NOMO-1 treated with DMSO at 0.1 percent for 48 hours (cell line): ENCODE data around the gene LRIT3.

Source experiments
- DNase-seq: peaks from one replicate; lab custom pipeline; 2025; ENCODE audit not compliant: unreplicated experiment; lab: John Stamatoyannopoulos, UW

Gene LRIT3

GRCh38 chr4:109847896-109848442 is at the start of gene LRIT3:
LRIT3 (plus strand) TSS chr4:109848107; CDS start chr4:109848202, 95 bp downstream.
- no peak for DNase-seq

DNA sequence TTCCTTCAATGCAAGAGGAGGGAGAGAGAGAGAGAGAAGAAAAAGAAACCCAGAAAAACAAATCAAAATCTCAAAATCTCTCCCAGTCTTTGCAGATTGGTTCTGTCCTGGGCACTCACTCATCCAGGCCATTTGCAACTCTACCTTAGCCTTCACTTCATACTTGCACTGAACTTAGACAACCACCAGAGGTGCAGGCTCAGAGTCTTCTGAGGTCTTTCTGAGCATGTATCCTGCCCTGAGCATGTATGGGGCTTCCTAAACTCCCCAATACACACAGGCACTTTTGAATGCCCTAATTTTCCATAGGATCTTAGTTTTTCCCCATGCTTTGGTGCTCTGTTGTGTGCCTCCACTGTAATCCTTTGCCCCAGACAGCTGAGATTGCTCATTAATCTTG is 49.0 kb upstream of the LRIT3 start:
- DNase-seq, result no peak

GRCh38 chr4:109801099-109801789 is 46.7 kb upstream of the LRIT3 start:
- no peak for DNase-seq

DNA sequence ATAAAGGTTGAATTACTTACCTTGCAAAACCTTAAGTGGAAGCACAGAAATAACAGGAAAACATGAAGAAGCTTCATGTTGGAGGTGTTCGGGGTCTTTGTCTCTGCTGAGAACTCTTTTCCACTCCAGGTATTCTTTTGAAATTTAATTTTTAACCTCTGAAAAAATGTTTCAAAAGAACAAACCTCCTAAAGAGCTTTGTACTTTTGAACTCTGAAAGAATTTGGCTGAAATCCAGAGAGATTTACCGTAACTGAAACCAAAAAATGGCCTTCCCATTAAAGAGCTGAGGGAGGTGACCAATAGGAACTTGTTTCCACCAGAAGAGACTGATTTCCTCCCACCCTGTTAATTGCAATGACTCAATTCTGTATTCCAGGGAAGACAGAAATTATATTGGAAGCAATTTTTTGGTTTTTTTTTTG is 46.0 kb upstream of the LRIT3 start, which contains the start of gene CFI:
TSS of gene CFI (minus strand) at position 105 of the 425 bp plus-strand sequence. CDS start at position 77, 28 bp downstream.
- no peak for DNase-seq

- DNase-seq, result peak; percentile 28
Observed at GRCh38 chr4:109803924-109804571, 43.9 kb upstream of the LRIT3 start.

DNA sequence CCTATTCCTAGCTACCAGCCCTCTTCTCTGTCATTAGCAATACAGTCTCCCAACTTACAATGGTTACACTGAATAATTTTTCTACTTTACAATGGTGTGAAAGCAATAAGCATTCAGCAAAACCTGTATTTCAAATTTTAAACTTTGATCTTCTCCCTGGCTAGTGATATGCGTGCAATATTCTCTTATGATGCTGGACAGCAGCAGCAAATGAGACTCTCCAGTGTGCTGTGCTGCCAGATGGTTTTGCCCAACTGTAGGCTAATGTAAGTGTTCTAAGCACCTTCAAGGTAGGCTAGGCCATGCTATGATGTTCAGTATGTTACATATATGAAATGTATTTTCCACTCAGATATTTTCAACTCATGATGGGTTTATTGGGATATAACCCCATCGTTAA is 38.3 kb upstream of the LRIT3 start:
- no peak for DNase-seq

DNA sequence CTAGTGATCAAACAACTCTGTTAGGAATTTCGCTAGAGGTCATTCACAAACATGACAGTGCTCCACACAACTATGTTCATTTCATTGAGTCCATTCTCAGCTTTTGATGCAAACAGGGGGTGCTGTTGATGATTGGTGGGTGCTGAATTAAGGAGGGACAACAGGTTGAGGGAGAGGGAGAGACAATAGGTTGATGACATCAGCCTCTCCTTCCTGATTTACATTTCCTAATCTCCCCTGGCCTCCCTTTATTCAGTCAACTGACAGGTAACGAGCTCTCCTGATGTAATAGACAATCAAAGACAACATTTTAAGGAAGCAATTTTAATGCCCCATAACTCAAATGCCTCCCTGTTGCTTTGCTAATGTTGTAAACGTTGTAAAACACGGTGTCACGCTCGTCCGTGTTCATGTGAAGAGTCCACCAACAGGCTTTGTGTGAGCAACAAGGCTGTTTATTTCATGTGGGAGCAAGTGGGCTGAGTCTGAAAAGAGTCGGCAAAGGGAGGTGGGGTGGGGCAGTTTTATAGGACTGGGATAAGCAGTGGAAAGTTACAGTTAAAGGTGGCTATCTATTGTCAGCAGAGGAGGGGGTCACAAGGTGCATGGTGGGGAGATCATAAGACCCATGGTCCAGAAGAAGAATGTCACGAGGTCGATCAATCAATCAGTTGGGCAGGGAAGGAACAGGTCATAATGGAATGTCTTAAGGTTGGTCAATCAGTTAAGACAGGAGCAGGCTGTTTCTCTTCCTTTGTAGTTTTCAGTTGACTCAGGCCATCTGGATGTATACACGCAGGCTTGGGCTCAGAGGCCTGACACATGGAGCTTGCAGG is 37.1 kb upstream of the LRIT3 start:
- DNase-seq, result peak; percentile 32

GRCh38 chr4:109811707-109812106 is 36.2 kb upstream of the LRIT3 start:
- DNase-seq, result peak; percentile 53

GRCh38 chr4:109815151-109816081 is 32.5 kb upstream of the LRIT3 start, which contains the start of gene GAR1:
GAR1 (plus strand) TSS chr4:109815762; CDS start chr4:109816165, 403 bp downstream.
- DNase-seq, result peak; percentile 96

GRCh38 chr4:109816082-109816442 is 31.8 kb upstream of the LRIT3 start:
- DNase-seq, result no peak

GRCh38 chr4:109816894-109817293 is 31.0 kb upstream of the LRIT3 start:
- DNase-seq, result no peak

GRCh38 chr4:109818268-109818667 is 29.6 kb upstream of the LRIT3 start:
- no peak for DNase-seq

GRCh38 chr4:109820563-109820962 is 27.3 kb upstream of the LRIT3 start:
- DNase-seq, result no peak

DNA sequence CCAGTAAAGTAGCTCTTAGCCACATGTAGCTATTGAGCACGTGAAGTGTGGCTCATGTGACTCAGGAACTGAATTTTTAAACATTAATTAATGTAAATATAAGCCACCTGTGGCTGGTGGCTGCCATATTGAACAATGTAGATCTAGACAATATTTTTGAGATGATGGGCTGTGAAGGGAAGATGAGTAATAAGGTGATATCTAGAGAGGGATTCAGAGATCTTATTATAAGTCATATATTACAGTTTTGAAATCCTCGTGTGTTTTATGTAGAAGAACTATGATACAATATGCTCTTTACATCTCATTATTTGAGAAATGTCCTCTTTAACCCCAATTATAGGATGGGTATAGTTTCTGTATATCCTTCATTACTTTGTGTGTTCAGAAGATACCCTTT is 26.7 kb upstream of the LRIT3 start:
- no peak for DNase-seq

- peak; percentile 26 for DNase-seq
Observed at GRCh38 chr4:109826719-109827118, 21.2 kb upstream of the LRIT3 start.

GRCh38 chr4:109827672-109828071 is 20.2 kb upstream of the LRIT3 start, which contains the start of gene RRH:
RRH (plus strand) TSS chr4:109827972; CDS start chr4:109828028, 56 bp downstream.
- DNase-seq, result no peak

DNA sequence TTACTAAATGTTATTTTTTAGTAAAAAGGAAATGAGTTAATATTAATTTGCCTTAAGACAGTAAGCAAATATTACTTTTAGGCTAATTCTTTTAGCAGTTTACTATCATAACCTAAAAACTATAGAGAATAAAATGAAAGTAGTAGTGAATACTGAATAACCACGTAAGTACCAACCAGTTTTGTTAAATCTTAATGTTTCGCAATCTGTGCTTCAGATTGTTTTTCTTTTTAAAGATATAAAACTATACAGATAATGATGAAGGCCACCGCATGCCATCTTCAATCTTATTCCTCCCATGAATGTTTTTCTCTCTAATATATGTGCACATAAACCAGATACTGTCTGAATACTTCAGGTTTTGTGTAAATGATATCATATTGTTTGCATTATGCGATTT is 14.2 kb upstream of the LRIT3 start:
- DNase-seq, result no peak

DNA sequence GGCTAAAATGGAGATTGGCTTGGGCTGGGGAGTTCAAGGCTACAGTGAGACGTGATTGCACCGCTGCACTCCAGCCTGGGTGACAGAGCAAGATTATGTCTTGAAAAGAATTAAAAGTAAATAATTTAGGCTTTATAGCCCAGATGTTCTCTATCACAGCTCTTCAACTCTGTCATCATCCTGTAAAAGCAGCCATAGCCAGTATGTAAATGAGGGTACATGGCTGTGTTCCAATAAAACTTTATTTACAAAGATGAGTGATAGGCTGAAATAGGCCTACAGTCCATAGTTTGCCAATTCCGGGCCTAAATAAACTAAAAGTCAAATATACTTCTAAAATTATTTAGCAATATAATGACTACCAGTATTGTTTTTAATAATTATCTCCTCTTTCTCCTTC is 10.9 kb upstream of the LRIT3 start:
- no peak for DNase-seq

DNA sequence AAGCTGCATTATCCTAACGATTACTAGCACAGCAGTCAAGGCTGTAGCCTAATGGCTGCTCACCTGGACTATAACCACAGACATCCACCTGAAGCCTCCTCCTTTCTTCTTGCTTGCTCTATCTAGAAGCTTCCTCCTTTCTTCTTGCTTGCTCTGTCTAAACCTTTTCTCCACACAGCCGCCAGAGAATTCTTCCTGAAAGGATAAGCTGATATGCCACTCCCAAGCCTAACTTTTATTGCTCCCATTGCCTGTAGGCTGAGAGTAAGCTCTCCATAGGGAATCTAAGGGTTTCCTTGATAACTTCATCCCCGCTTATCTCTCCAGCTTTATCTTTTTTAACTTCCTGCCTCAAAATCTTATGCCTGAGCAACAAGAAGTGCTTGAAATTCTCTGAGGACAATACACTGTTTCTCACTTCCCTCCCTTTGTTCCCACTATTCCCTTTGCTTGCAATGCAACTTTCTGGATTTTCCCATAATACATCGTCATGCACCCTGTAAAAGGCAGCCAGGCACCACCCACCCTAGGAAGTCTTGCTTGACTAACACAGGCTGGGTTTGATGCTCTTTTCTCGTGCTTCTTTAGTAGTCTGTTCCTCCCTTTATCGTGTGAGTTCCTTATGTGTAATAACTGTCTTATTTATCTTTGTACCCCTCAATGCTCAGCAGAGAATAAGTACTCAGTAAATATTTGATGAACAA is 1.4 kb upstream of the LRIT3 start:
- no peak for DNase-seq

- DNase-seq, result no peak
Observed at GRCh38 chr4:109848501-109848900, 594 bp downstream of the LRIT3 start.
